GM23338 (cell line): ENCODE data around the gene RAB40B.

Experiments
- CREB1 ChIP-seq: fragments of 250-450 bp; sonication (Bioruptor Pico); IDR thresholded peaks from 2 replicates; pipeline ENCODE4 v1.5.0; 2020; ENCODE audit warnings: low read depth, mild to moderate bottlenecking, moderate library complexity
- CTCF ChIP-seq, 2 experiments: fragments of 200-600 bp in 1 of 2; sonication (generic) in 1 of 2; conservative IDR thresholded peaks; 2 replicates each; pipeline versions ENCODE4 v1.5.1 to v1.6.1; 2016 to 2017; ENCODE audit warnings: antibody characterized with exemption in 2 of 2, low read depth in 2 of 2, mild to moderate bottlenecking in 2 of 2, moderate library complexity in 1 of 2
- EZH2 ChIP-seq: fragments of 200-600 bp; sonication (generic); IDR thresholded peaks from one replicate; pipeline ENCODE4 v1.8.0; 2017; ENCODE audit warnings: antibody characterized with exemption, mild to moderate bottlenecking, low read depth; ENCODE audit not compliant: unreplicated experiment
- JUNB ChIP-seq: IDR thresholded peaks from one replicate; pipeline ENCODE4 v1.6.1; 2016; ENCODE audit warnings: antibody characterized with exemption; ENCODE audit not compliant: unreplicated experiment
- POLR2AphosphoS5 ChIP-seq: IDR thresholded peaks from 2 replicates; pipeline ENCODE4 v1.6.1; 2016; ENCODE audit warnings: antibody characterized with exemption, low read depth
- REST ChIP-seq: IDR thresholded peaks from one replicate; pipeline ENCODE4 v1.6.1; 2018; ENCODE audit warnings: antibody characterized with exemption; ENCODE audit not compliant: unreplicated experiment

GRCh38 chr17:82679586-82680465 is 18.7 kb downstream of the RAB40B start:
- TF ChIP-seq CTCF (conservative IDR thresholded peaks at IDR 0.05; ENCODE audit: low read depth in 2 of 2) (peak; percentile 38 to 79), EZH2 (no peak), JUNB (no peak), CREB1 (CRISPR knock-in tag) (no peak), POLR2AphosphoS5 (no peak), REST (no peak)
